ENCODE results near the gene SLC39A8.

The SLC39A8 gene

DNA sequence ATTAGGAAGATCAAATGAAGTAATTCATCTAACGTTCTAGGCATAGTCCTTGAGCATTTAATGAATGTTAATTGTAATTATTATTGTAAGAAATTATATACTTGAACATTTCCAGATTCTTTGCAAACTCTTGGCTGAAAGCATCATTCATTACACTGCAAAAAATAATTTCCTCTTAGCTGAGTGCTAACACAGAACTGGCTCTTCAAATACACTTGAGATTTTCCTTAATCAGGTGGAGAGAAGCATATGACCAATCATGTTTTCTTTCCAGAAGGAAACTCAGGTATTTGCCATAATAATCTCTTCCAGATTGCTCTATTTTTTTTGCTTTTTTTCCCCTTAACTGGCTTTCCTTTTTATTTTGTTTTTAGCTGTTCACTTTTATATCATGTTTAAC, 42.5 kb downstream of the SLC39A8 start:
- TF ChIP-seq ZBTB7A (IDR thresholded peaks at IDR 0.05; ENCODE audit: low read depth) (no peak), MAX (IDR thresholded peaks at IDR 0.05) (no peak), CEBPB (IDR thresholded peaks at IDR 0.05) (no peak), FOXM1 (IDR thresholded peaks at IDR 0.05; ENCODE audit: borderline replicate concordance, low read depth) (no peak), EP300 (IDR thresholded peaks at IDR 0.05; ENCODE audit: borderline replicate concordance) (no peak), YY1 (IDR thresholded peaks at IDR 0.05; ENCODE audit: low read depth) (no peak), NFIC (IDR thresholded peaks at IDR 0.05) (no peak), EGR1 (IDR thresholded peaks at IDR 0.05) (no peak), TAF1 (IDR thresholded peaks at IDR 0.05; ENCODE audit: low read depth) (no peak), CREB1 (IDR thresholded peaks at IDR 0.05; ENCODE audit: low read depth) (no peak), TCF12 (IDR thresholded peaks at IDR 0.05; ENCODE audit: low read depth) (no peak), TEAD4 (IDR thresholded peaks at IDR 0.05) (no peak), REST (IDR thresholded peaks at IDR 0.05; ENCODE audit: low read depth) (no peak), RAD21 (IDR thresholded peaks at IDR 0.05; ENCODE audit: low read depth) (no peak)
- TF ChIP-seq, protein P1, sequence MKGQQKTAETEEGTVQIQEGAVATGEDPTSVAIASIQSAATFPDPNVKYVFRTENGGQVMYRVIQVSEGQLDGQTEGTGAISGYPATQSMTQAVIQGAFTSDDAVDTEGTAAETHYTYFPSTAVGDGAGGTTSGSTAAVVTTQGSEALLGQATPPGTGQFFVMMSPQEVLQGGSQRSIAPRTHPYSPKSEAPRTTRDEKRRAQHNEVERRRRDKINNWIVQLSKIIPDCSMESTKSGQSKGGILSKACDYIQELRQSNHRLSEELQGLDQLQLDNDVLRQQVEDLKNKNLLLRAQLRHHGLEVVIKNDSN (IDR thresholded peaks at IDR 0.05) = no peak

DNA sequence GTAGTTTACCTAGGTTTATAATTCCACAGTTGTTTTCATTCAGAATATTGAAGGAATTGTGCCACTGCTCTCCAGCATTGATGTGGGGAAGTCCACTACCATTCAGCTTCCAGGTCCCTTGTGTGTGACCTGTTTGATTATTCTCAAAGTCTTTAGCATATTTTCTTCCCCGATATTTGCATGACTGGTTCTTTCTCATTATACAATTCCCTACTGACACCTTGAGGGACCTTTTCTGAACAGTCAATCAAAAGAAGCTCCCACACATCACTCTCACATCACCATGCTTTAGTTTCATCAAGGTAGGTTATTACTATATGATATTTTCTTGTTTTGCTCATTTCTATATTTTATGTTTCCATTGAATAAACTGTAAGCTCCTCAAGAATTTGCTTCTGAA, 44.1 kb downstream of the SLC39A8 start:
- TF ChIP-seq EP300 (IDR thresholded peaks at IDR 0.05; ENCODE audit: borderline replicate concordance) (no peak), FOXM1 (IDR thresholded peaks at IDR 0.05; ENCODE audit: borderline replicate concordance, low read depth) (no peak), TCF12 (IDR thresholded peaks at IDR 0.05; ENCODE audit: low read depth) (no peak), CEBPB (IDR thresholded peaks at IDR 0.05) (no peak), RAD21 (IDR thresholded peaks at IDR 0.05; ENCODE audit: low read depth) (no peak), TEAD4 (IDR thresholded peaks at IDR 0.05) (no peak), ZBTB7A (IDR thresholded peaks at IDR 0.05; ENCODE audit: low read depth) (no peak)

- TF ChIP-seq FOXM1 (IDR thresholded peaks at IDR 0.05; ENCODE audit: borderline replicate concordance, low read depth) (no peak), TEAD4 (IDR thresholded peaks at IDR 0.05) (no peak), CEBPB (IDR thresholded peaks at IDR 0.05) (no peak), EGR1 (IDR thresholded peaks at IDR 0.05) (no peak), TAF1 (IDR thresholded peaks at IDR 0.05; ENCODE audit: low read depth) (no peak), RAD21 (IDR thresholded peaks at IDR 0.05; ENCODE audit: low read depth) (peak; percentile 56), CREB1 (IDR thresholded peaks at IDR 0.05; ENCODE audit: low read depth) (no peak), REST (IDR thresholded peaks at IDR 0.05; ENCODE audit: low read depth) (no peak)
- TF ChIP-seq, protein P1 (IDR thresholded peaks at IDR 0.05) = no peak
Measured at GRCh38 chr4:102299354-102300107, 45.8 kb downstream of the SLC39A8 start.

- no peak for TF ChIP-seq CREB1 (IDR thresholded peaks at IDR 0.05; ENCODE audit: low read depth)
- TF ChIP-seq NFIC (IDR thresholded peaks at IDR 0.05) = no peak
- no peak for TF ChIP-seq TEAD4 (IDR thresholded peaks at IDR 0.05)
- no peak for TF ChIP-seq TCF12 (IDR thresholded peaks at IDR 0.05; ENCODE audit: low read depth)
- TF ChIP-seq REST (IDR thresholded peaks at IDR 0.05; ENCODE audit: low read depth) = no peak
- no peak for TF ChIP-seq FOXM1 (IDR thresholded peaks at IDR 0.05; ENCODE audit: borderline replicate concordance, low read depth)
- TF ChIP-seq, protein P1 (IDR thresholded peaks at IDR 0.05) = no peak
Measured at GRCh38 chr4:102298716-102299115, 46.6 kb downstream of the SLC39A8 start.
